ENCODE measurements around the gene CAPN9. TPM values are rescaled to one million over a fixed set of nuclear protein-coding genes. Genes with fewer than 3 reads are reported as not detected.
A peak's percentile ranks its signal among the peaks of the same experiment; 100 is the strongest.

The CAPN9 gene
- total and polyA plus RNA-seq, 2 donors from 2014 or later, result 0.41 TPM; not detected in 1

GRCh38 chr1:230772457-230773395, 25.5 kb downstream of the CAPN9 start:
- H3K9me3 ChIP-seq (ENCODE audit: control insufficient read depth in 2 of 3, insufficient read depth in 1 of 3, low read length in 3 of 3), result no peaks in the 10 kb centered on the region
- H3K36me3 ChIP-seq (ENCODE audit: control insufficient read depth in 2 of 3, insufficient read depth in 3 of 3, low read length in 3 of 3), result no peaks in the 10 kb centered on the region
- FAIRE-seq (no peak), DNase-seq (peak in 4 of 5 donors; percentile 59 to 84 (median 70))
- H3K4me3 ChIP-seq (ENCODE audit: low read length in 3 of 3), result peak overlapping the region in 1 of 3 donors; percentile 3
- intact Hi-C loops (cut with DNase I), result no loop called here
- no peaks in the 10 kb centered on the region for H3K4me1 ChIP-seq (ENCODE audit: control insufficient read depth in 2 of 3, insufficient read depth in 2 of 3, low read depth in 1 of 3, low read length in 3 of 3)
- H3K27ac ChIP-seq (ENCODE audit: low read depth in 2 of 2, low read length in 2 of 2), result no peak overlapping the region
- no peak overlapping the region for H3K9ac ChIP-seq (ENCODE audit: low read length in 3 of 3)
- TF ChIP-seq, protein P1, sequence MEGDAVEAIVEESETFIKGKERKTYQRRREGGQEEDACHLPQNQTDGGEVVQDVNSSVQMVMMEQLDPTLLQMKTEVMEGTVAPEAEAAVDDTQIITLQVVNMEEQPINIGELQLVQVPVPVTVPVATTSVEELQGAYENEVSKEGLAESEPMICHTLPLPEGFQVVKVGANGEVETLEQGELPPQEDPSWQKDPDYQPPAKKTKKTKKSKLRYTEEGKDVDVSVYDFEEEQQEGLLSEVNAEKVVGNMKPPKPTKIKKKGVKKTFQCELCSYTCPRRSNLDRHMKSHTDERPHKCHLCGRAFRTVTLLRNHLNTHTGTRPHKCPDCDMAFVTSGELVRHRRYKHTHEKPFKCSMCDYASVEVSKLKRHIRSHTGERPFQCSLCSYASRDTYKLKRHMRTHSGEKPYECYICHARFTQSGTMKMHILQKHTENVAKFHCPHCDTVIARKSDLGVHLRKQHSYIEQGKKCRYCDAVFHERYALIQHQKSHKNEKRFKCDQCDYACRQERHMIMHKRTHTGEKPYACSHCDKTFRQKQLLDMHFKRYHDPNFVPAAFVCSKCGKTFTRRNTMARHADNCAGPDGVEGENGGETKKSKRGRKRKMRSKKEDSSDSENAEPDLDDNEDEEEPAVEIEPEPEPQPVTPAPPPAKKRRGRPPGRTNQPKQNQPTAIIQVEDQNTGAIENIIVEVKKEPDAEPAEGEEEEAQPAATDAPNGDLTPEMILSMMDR (IDR thresholded peaks at IDR 0.05; ENCODE audit: borderline replicate concordance, extremely low read depth, insufficient read depth), result peak; percentile 59
- no peaks in the 10 kb centered on the region for H3K27me3 ChIP-seq (ENCODE audit: control insufficient read depth, insufficient read depth, low read length)

- Histone ChIP-seq H3K27ac (ENCODE audit: low read depth in 2 of 2, low read length in 2 of 2) (no peak overlapping the region), H3K9ac (ENCODE audit: low read length in 3 of 3) (no peak overlapping the region), H3K4me1 (ENCODE audit: control insufficient read depth in 2 of 3, insufficient read depth in 2 of 3, low read depth in 1 of 3, low read length in 3 of 3) (no peaks in the 10 kb centered on the region), H3K36me3 (ENCODE audit: control insufficient read depth in 2 of 3, insufficient read depth in 3 of 3, low read length in 3 of 3) (no peaks in the 10 kb centered on the region), H3K4me3 (ENCODE audit: low read length in 3 of 3) (peak overlapping the region in 1 of 3 donors; percentile 3), H3K9me3 (ENCODE audit: control insufficient read depth in 2 of 3, insufficient read depth in 1 of 3, low read length in 3 of 3) (no peaks in the 10 kb centered on the region), H3K27me3 (ENCODE audit: control insufficient read depth, insufficient read depth, low read length) (no peaks in the 10 kb centered on the region)
- FAIRE-seq, result no peak
- intact Hi-C loops (cut with DNase I), result no loop called here
- TF ChIP-seq, protein P1 (IDR thresholded peaks at IDR 0.05; ENCODE audit: borderline replicate concordance, extremely low read depth, insufficient read depth), result no peak
- no peak for DNase-seq
Observed at GRCh38 chr1:230773396-230774033, 26.3 kb downstream of the CAPN9 start.

DNA sequence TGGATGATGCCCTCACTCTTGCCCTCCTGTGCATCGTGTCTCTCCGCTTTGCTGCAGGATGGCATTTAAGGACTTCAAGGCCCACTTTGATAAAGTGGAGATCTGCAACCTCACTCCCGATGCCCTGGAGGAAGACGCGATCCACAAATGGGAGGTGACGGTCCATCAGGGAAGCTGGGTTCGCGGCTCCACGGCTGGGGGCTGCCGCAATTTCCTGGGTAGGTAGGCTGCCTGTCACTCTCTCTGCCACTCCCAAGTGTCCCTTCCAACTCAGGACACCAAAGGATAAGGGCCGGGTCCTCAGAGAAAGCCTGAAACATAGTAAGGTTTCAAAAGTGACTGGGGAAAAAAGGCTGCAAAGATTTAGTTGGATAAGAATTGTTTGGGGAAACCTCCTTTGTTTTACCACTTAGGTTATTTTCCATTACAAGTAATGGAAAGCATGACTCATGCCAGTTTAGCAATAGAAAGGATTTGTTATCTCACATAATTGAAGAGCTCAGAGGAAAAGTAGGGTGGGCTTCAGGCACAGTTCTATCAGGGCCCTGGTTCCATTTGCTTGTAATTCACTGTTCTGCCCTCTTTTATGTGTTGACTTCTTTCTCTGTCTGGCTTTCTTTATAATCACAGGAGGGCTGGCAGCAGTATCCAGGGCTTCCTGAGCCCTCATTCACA, 31.9 kb downstream of the CAPN9 start:
- Histone ChIP-seq H3K27me3 (ENCODE audit: control insufficient read depth, insufficient read depth, low read length) (no peaks in the 10 kb centered on the region), H3K4me1 (ENCODE audit: control insufficient read depth in 2 of 3, insufficient read depth in 2 of 3, low read depth in 1 of 3, low read length in 3 of 3) (no peaks in the 10 kb centered on the region), H3K4me3 (ENCODE audit: low read length in 3 of 3) (no peak overlapping the region), H3K36me3 (ENCODE audit: control insufficient read depth in 2 of 3, insufficient read depth in 3 of 3, low read length in 3 of 3) (no peaks in the 10 kb centered on the region), H3K9me3 (ENCODE audit: control insufficient read depth in 2 of 3, insufficient read depth in 1 of 3, low read length in 3 of 3) (no peaks in the 10 kb centered on the region), H3K27ac (ENCODE audit: low read depth in 2 of 2, low read length in 2 of 2) (no peak overlapping the region), H3K9ac (ENCODE audit: low read length in 3 of 3) (no peak overlapping the region)
- DNase-seq, result no peak
- intact Hi-C loops (cut with DNase I), result no loop called here
- TF ChIP-seq, protein P1 (IDR thresholded peaks at IDR 0.05; ENCODE audit: borderline replicate concordance, extremely low read depth, insufficient read depth), result no peak
- no peak for FAIRE-seq
